WTC11 (cell line): ENCODE measurements around the gene CYSTM1. TPM values are rescaled to one million over a fixed set of nuclear protein-coding genes. Genes with fewer than 3 reads are reported as not detected.

Experiments
- ATAC-seq: fragments of 200-7000 bp; cut with Tn5 transposase; 2 replicates; pipeline ENCODE4 v1.10.0; 2021; ENCODE audit warnings: mild to moderate bottlenecking, moderate library complexity
- CTCF ChIA-PET: fragments of 300-600 bp; sonication (Branson Sonifier 250); formaldehyde crosslinking; loops from one replicate; lab custom pipeline; 2021; ENCODE audit warnings: antibody characterized with exemption; lab: Charles Lee
- POLR2A ChIA-PET: fragments of 350-600 bp; sonication (Branson Sonifier 250); formaldehyde crosslinking; loops from one replicate; lab custom pipeline; 2021; ENCODE audit warnings: antibody characterized with exemption; lab: Charles Lee
- DNase-seq: peaks from one replicate; pipeline ENCODE4 v3.0.0; 2021; ENCODE audit warnings: low spot score
- H3K27ac Mint-ChIP-seq: 2 replicates; pipeline ENCODE4 v1.8.0; 2021; ENCODE audit warnings: mixed read lengths
- H3K27me3 Mint-ChIP-seq: 2 replicates; pipeline ENCODE4 v1.8.0; 2021; ENCODE audit warnings: low read depth, mild to moderate bottlenecking, moderate library complexity, mixed read lengths
- H3K36me3 Mint-ChIP-seq: 2 replicates; pipeline ENCODE4 v1.8.0; 2021; ENCODE audit warnings: mixed read lengths
- H3K4me1 Mint-ChIP-seq: 2 replicates; pipeline ENCODE4 v1.8.0; 2022; ENCODE audit warnings: mixed read lengths
- H3K4me3 Mint-ChIP-seq: 2 replicates; pipeline ENCODE4 v1.8.0; 2021; ENCODE audit warnings: mild to moderate bottlenecking, moderate library complexity, mixed read lengths
- H3K9me3 Mint-ChIP-seq: 2 replicates; pipeline ENCODE4 v1.8.0; 2021; ENCODE audit warnings: mixed read lengths
- EMX1 ChIP-seq: fragments of 250-450 bp; sonication (Bioruptor Pico); IDR thresholded peaks from 2 replicates; pipeline ENCODE4 v1.8.0; 2021; ENCODE audit warnings: mild to moderate bottlenecking
- ETV6 ChIP-seq: sonication (generic); formaldehyde crosslinking; IDR thresholded peaks from 2 replicates; pipeline ENCODE4 v1.8.1; 2022; ENCODE audit warnings: mild to moderate bottlenecking, missing genetic modification reagents
- IRF2 ChIP-seq: sonication (generic); formaldehyde crosslinking; IDR thresholded peaks from 2 replicates; pipeline ENCODE4 v1.8.0; 2022; ENCODE audit warnings: low read depth, missing genetic modification reagents, borderline replicate concordance
- JUN ChIP-seq: sonication (generic); formaldehyde crosslinking; IDR thresholded peaks from 2 replicates; pipeline ENCODE4 v1.8.0; 2023; ENCODE audit warnings: mild to moderate bottlenecking, missing genetic modification reagents
- KAT7 ChIP-seq: sonication (generic); formaldehyde crosslinking; IDR thresholded peaks from 2 replicates; pipeline ENCODE4 v1.8.1; 2023; ENCODE audit warnings: missing genetic modification reagents, mild to moderate bottlenecking, borderline replicate concordance
- NR2C2 ChIP-seq: sonication (generic); formaldehyde crosslinking; IDR thresholded peaks from 2 replicates; pipeline ENCODE4 v1.8.0; 2022; ENCODE audit warnings: mild to moderate bottlenecking, missing genetic modification reagents
- NR3C1 ChIP-seq: sonication (generic); formaldehyde crosslinking; conservative IDR thresholded peaks from 2 replicates; pipeline ENCODE4 v1.8.1; 2023; ENCODE audit warnings: low read depth, mild to moderate bottlenecking, missing genetic modification reagents
- OVOL2 ChIP-seq: fragments of 250-450 bp; sonication (Bioruptor Pico); IDR thresholded peaks from 2 replicates; pipeline ENCODE4 v1.9.0; 2021; ENCODE audit warnings: mild to moderate bottlenecking, borderline replicate concordance
- PRRX2 ChIP-seq: fragments of 250-450 bp; sonication (Bioruptor Pico); IDR thresholded peaks from 2 replicates; pipeline ENCODE4 v1.8.0; 2021; ENCODE audit warnings: mild to moderate bottlenecking
- TCF7 ChIP-seq: sonication (generic); formaldehyde crosslinking; IDR thresholded peaks from 2 replicates; pipeline ENCODE4 v1.8.0; 2022; ENCODE audit warnings: mild to moderate bottlenecking, low read depth, missing genetic modification reagents, moderate library complexity
- ZBTB21 ChIP-seq: sonication (generic); formaldehyde crosslinking; IDR thresholded peaks from 2 replicates; pipeline ENCODE4 v1.8.1; 2023; ENCODE audit warnings: mild to moderate bottlenecking, missing genetic modification reagents, borderline replicate concordance
- ZNF121 ChIP-seq: sonication (generic); formaldehyde crosslinking; IDR thresholded peaks from 2 replicates; pipeline ENCODE4 v1.8.0; 2023; ENCODE audit warnings: missing genetic modification reagents
- ZNF219 ChIP-seq: sonication (generic); formaldehyde crosslinking; IDR thresholded peaks from 2 replicates; pipeline ENCODE4 v1.8.0; 2023; ENCODE audit warnings: missing genetic modification reagents, mild to moderate bottlenecking, borderline replicate concordance
- ZNF263 ChIP-seq: sonication (generic); formaldehyde crosslinking; IDR thresholded peaks from 2 replicates; pipeline ENCODE4 v1.8.1; 2022; ENCODE audit warnings: low read depth, mild to moderate bottlenecking, moderate library complexity, missing genetic modification reagents
- total RNA-seq: library from RNA; stranded (reverse); gene quantifications from 3 replicates; pipeline ENCODE4 v1.2.3, GENCODE V29; 2021
- TF ChIP-seq, protein P1 (sequence below): fragments of 250-450 bp; sonication (Bioruptor Pico); IDR thresholded peaks from 2 replicates; pipeline ENCODE4 v1.9.0; 2021; ENCODE audit warnings: mild to moderate bottlenecking, borderline replicate concordance
- TF ChIP-seq, protein P2 (sequence below): fragments of 250-450 bp; sonication (Bioruptor Pico); IDR thresholded peaks from 2 replicates; pipeline ENCODE4 v2.1.2; 2022; ENCODE audit warnings: mild to moderate bottlenecking, moderate library complexity
- TF ChIP-seq, protein P3 (sequence below): sonication (generic); formaldehyde crosslinking; IDR thresholded peaks from 2 replicates; pipeline ENCODE4 v1.8.1; 2022; ENCODE audit warnings: low read depth, missing genetic modification reagents, borderline replicate concordance
- TF ChIP-seq, protein P4 (sequence below): sonication (generic); formaldehyde crosslinking; conservative IDR thresholded peaks from 2 replicates; pipeline ENCODE4 v1.8.1; 2023; ENCODE audit warnings: mild to moderate bottlenecking, low read depth, missing genetic modification reagents, moderate library complexity
- TF ChIP-seq, protein P5 (sequence below): fragments of 250-450 bp; sonication (Bioruptor Pico); IDR thresholded peaks from 2 replicates; pipeline ENCODE4 v1.8.0; 2021; ENCODE audit warnings: mild to moderate bottlenecking
- TF ChIP-seq, protein P6 (sequence below): fragments of 250-450 bp; sonication (Bioruptor Pico); IDR thresholded peaks from 2 replicates; pipeline ENCODE4 v1.9.0; 2021; ENCODE audit warnings: moderate library complexity, mild to moderate bottlenecking, inconsistent platforms, borderline replicate concordance

Gene CYSTM1
- total RNA-seq, 1 experiment from 2014 or later = 29.3 TPM

DNA sequence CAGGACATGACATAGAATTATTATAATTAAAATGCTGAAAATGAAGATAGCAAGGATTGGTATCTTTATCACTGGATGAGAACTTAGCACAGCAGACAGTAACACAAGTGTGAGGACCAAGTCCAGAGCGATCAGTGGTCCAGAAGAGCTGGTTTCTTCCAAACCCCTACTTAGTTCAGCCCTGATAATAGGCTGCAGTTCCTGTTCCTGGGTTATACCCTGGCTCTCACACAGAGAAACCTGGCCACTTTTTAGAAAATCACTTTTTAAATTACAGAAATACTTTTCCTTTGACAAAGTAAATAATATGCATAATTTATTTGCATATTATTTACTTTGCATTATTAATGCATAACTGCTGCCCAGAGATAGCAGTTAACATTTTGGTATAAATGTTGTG is 40.3 kb downstream of the CYSTM1 start (continued):
- TF ChIP-seq, protein P1, sequence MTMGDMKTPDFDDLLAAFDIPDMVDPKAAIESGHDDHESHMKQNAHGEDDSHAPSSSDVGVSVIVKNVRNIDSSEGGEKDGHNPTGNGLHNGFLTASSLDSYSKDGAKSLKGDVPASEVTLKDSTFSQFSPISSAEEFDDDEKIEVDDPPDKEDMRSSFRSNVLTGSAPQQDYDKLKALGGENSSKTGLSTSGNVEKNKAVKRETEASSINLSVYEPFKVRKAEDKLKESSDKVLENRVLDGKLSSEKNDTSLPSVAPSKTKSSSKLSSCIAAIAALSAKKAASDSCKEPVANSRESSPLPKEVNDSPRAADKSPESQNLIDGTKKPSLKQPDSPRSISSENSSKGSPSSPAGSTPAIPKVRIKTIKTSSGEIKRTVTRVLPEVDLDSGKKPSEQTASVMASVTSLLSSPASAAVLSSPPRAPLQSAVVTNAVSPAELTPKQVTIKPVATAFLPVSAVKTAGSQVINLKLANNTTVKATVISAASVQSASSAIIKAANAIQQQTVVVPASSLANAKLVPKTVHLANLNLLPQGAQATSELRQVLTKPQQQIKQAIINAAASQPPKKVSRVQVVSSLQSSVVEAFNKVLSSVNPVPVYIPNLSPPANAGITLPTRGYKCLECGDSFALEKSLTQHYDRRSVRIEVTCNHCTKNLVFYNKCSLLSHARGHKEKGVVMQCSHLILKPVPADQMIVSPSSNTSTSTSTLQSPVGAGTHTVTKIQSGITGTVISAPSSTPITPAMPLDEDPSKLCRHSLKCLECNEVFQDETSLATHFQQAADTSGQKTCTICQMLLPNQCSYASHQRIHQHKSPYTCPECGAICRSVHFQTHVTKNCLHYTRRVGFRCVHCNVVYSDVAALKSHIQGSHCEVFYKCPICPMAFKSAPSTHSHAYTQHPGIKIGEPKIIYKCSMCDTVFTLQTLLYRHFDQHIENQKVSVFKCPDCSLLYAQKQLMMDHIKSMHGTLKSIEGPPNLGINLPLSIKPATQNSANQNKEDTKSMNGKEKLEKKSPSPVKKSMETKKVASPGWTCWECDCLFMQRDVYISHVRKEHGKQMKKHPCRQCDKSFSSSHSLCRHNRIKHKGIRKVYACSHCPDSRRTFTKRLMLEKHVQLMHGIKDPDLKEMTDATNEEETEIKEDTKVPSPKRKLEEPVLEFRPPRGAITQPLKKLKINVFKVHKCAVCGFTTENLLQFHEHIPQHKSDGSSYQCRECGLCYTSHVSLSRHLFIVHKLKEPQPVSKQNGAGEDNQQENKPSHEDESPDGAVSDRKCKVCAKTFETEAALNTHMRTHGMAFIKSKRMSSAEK = no peak
- TF ChIP-seq ZBTB21 (CRISPR knock-in tag) = no peak
- TF ChIP-seq TCF7 (CRISPR knock-in tag) = no peak
- TF ChIP-seq OVOL2 (CRISPR knock-in tag) = no peak
- TF ChIP-seq, protein P2, sequence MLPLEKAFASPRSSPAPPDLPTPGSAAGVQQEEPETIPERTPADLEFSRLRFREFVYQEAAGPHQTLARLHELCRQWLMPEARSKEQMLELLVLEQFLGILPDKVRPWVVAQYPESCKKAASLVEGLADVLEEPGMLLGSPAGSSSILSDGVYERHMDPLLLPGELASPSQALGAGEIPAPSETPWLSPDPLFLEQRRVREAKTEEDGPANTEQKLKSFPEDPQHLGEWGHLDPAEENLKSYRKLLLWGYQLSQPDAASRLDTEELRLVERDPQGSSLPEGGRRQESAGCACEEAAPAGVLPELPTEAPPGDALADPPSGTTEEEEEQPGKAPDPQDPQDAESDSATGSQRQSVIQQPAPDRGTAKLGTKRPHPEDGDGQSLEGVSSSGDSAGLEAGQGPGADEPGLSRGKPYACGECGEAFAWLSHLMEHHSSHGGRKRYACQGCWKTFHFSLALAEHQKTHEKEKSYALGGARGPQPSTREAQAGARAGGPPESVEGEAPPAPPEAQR (CRISPR knock-in tag) = no peak
- TF ChIP-seq EMX1 (CRISPR knock-in tag) = no peak
- TF ChIP-seq ZNF219 (CRISPR knock-in tag) = no peak
- no peak for TF ChIP-seq ZNF121

DNA sequence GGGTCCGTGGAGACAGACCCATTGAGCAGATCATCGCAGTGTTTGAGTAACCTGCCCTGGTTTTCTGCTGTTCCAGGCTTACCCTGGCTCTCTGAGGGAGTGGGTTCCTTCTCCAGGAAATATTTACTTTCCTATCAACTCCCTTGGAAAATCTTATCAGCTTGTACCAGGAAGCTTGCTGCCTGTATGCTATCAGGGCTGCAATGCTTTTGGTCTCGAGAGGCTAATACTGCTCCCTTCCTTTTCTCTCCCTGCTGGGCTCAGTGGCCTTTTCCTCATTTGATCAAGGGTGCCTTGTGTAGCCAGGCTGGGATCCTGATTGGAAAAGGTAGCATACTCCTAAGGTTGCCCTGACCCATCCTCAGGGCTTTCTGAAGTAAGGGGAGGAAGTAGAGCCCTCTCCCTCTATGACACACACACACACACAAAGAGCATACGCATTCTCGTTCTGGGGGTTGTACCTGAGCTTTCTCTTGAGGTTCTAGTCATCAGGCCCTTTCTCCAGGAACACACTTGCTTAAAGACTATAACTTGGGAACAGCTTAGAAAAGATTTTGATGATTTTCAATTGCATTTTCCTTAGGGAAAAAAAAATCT is 41.6 kb downstream of the CYSTM1 start:
- no peaks in the 10 kb centered on the region for H3K27me3 Mint-ChIP-seq
- peaks cover 7% of the 10 kb centered on the region for H3K4me1 Mint-ChIP-seq
- no peaks in the 10 kb centered on the region for H3K36me3 Mint-ChIP-seq
- peak; percentile 48 for ATAC-seq
- ChIA-PET CTCF (interaction anchor here (1.1 to 3.8 kb wide), 8 partner anchors 10 to 142 kb away, joined by 3 to 37 read pairs (median 4); partner anchors contain the start of gene HBEGF), POLR2A (no interaction called here)
- H3K4me3 Mint-ChIP-seq = no peak overlapping the region
- H3K27ac Mint-ChIP-seq = no peak overlapping the region
- no peak for DNase-seq
- H3K9me3 Mint-ChIP-seq = no peaks in the 10 kb centered on the region
- TF ChIP-seq PRRX2 (CRISPR knock-in tag) (no peak), ETV6 (CRISPR knock-in tag) (no peak), NR2C2 (CRISPR knock-in tag) (no peak), ZNF263 (CRISPR knock-in tag) (no peak), JUN (CRISPR knock-in tag) (no peak), NR3C1 (CRISPR knock-in tag) (no peak), IRF2 (CRISPR knock-in tag) (no peak), KAT7 (CRISPR knock-in tag) (no peak)
- TF ChIP-seq, protein P3, sequence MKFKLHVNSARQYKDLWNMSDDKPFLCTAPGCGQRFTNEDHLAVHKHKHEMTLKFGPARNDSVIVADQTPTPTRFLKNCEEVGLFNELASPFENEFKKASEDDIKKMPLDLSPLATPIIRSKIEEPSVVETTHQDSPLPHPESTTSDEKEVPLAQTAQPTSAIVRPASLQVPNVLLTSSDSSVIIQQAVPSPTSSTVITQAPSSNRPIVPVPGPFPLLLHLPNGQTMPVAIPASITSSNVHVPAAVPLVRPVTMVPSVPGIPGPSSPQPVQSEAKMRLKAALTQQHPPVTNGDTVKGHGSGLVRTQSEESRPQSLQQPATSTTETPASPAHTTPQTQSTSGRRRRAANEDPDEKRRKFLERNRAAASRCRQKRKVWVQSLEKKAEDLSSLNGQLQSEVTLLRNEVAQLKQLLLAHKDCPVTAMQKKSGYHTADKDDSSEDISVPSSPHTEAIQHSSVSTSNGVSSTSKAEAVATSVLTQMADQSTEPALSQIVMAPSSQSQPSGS (CRISPR knock-in tag) = no peak
- TF ChIP-seq, protein P4, sequence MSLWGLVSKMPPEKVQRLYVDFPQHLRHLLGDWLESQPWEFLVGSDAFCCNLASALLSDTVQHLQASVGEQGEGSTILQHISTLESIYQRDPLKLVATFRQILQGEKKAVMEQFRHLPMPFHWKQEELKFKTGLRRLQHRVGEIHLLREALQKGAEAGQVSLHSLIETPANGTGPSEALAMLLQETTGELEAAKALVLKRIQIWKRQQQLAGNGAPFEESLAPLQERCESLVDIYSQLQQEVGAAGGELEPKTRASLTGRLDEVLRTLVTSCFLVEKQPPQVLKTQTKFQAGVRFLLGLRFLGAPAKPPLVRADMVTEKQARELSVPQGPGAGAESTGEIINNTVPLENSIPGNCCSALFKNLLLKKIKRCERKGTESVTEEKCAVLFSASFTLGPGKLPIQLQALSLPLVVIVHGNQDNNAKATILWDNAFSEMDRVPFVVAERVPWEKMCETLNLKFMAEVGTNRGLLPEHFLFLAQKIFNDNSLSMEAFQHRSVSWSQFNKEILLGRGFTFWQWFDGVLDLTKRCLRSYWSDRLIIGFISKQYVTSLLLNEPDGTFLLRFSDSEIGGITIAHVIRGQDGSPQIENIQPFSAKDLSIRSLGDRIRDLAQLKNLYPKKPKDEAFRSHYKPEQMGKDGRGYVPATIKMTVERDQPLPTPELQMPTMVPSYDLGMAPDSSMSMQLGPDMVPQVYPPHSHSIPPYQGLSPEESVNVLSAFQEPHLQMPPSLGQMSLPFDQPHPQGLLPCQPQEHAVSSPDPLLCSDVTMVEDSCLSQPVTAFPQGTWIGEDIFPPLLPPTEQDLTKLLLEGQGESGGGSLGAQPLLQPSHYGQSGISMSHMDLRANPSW (CRISPR knock-in tag) = no peak
- TF ChIP-seq, protein P5, sequence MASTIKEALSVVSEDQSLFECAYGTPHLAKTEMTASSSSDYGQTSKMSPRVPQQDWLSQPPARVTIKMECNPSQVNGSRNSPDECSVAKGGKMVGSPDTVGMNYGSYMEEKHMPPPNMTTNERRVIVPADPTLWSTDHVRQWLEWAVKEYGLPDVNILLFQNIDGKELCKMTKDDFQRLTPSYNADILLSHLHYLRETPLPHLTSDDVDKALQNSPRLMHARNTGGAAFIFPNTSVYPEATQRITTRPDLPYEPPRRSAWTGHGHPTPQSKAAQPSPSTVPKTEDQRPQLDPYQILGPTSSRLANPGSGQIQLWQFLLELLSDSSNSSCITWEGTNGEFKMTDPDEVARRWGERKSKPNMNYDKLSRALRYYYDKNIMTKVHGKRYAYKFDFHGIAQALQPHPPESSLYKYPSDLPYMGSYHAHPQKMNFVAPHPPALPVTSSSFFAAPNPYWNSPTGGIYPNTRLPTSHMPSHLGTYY (CRISPR knock-in tag) = no peak
- TF ChIP-seq, protein P6, sequence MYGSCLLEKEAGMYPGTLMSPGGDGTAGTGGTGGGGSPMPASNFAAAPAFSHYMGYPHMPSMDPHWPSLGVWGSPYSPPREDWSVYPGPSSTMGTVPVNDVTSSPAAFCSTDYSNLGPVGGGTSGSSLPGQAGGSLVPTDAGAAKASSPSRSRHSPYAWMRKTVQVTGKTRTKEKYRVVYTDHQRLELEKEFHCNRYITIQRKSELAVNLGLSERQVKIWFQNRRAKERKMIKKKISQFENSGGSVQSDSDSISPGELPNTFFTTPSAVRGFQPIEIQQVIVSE (CRISPR knock-in tag) = no peak
- TF ChIP-seq, protein P1 = no peak
